PC-3 (cell line): ENCODE data around the gene NIPSNAP2.
"Not testable (repeated sequence)": the region's sequence is repeated elsewhere in the genome, so short reads cannot be mapped to it uniquely, and the experiment has no call there.

Experiments
- EZH2 ChIP-seq: fragments of 300-600 bp; sonication (generic); IDR thresholded peaks from one replicate; pipeline ENCODE4 v1.6.1; 2017; ENCODE audit warnings: antibody characterized with exemption, mild to moderate bottlenecking, low read length; ENCODE audit not compliant: unreplicated experiment
- TF ChIP-seq, protein P1 (sequence below): fragments of 300-600 bp; sonication (generic); conservative IDR thresholded peaks from 2 replicates; pipeline ENCODE4 v1.5.1; 2017; ENCODE audit warnings: antibody characterized with exemption, low read depth, mild to moderate bottlenecking, low read length

DNA sequence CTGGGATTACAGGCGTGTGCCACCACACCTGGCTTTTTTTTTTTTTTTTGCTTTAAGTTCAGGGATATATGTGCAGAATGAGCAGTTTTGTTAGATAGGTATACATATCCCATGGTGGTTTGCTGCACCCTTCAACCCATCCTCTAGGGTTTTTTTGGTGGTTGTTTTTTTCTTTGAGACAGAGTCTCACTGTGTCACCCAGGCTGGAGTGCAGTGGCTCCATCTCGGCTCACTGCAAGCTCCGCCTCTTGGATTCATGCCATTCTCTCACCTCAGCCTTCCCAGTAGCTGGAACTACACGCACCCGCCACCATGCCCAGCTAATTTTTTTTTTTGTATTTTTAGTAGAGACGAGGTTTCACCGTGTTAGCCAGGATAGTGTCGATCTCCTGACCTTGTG, 84.4 kb downstream of the NIPSNAP2 start:
- TF ChIP-seq, protein P1, sequence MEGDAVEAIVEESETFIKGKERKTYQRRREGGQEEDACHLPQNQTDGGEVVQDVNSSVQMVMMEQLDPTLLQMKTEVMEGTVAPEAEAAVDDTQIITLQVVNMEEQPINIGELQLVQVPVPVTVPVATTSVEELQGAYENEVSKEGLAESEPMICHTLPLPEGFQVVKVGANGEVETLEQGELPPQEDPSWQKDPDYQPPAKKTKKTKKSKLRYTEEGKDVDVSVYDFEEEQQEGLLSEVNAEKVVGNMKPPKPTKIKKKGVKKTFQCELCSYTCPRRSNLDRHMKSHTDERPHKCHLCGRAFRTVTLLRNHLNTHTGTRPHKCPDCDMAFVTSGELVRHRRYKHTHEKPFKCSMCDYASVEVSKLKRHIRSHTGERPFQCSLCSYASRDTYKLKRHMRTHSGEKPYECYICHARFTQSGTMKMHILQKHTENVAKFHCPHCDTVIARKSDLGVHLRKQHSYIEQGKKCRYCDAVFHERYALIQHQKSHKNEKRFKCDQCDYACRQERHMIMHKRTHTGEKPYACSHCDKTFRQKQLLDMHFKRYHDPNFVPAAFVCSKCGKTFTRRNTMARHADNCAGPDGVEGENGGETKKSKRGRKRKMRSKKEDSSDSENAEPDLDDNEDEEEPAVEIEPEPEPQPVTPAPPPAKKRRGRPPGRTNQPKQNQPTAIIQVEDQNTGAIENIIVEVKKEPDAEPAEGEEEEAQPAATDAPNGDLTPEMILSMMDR, result not testable (repeated sequence)
- TF ChIP-seq EZH2, result not testable (repeated sequence)
